Activated T-cell treated with anti-CD3 and anti-CD28 coated beads, Interleukin-2, amount 50 U/mL, for 48 hours (primary cell): Measurements from ENCODE around the gene ATP5F1E.
A peak's percentile ranks its signal among the peaks of the same experiment; 100 is the strongest.
"Not testable (repeated sequence)": the region's sequence is repeated elsewhere in the genome, so short reads cannot be mapped to it uniquely, and the experiment has no call there.

ENCODE experiments used
- DNase-seq, 2 experiments: peaks; one replicate each; pipeline ENCODE4 v3.0.0-alpha.2; 2020

ATP5F1E gene

DNA sequence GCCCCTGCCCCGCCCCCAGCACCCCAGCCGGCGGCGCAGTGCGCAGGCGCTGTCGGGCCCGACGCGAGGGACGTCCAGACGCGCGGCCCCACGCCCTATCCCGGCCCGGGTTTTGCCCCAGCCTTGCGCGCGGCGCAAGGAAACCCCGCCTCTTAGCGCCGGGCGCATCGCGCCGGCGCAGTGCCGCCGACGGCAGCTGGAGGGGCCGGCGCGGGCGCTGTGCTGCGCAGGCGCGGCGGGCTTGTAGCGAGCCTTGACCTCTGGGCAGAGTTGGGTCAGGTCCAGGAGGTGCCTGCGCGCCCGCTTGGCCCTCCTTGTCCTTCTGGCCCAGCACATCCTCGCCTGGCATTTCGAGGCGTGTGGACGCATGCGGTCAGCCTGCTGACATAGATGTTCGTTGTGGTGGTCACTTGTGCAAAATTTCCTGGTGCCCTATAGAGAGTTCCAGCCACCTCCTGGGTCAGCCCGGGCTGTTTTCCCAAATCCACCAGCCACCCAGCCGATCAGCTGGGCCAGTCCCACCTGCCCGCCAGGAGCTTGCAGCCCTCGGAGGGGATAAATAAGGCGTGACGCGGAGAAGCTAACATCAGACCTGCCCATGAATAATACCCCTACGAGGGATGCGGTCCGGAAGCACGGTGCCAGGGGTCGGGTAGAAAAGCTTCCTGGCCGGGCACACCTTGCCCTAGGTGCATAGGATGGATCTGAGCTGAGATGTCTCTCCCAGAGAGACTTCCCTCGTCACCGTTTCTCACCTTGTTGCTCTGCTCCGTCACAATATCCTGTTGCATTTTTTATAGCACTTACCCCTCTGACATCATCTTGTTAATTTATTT is 10.9 kb upstream of the ATP5F1E start:
- peak; percentile 96 to 97 for DNase-seq

DNA sequence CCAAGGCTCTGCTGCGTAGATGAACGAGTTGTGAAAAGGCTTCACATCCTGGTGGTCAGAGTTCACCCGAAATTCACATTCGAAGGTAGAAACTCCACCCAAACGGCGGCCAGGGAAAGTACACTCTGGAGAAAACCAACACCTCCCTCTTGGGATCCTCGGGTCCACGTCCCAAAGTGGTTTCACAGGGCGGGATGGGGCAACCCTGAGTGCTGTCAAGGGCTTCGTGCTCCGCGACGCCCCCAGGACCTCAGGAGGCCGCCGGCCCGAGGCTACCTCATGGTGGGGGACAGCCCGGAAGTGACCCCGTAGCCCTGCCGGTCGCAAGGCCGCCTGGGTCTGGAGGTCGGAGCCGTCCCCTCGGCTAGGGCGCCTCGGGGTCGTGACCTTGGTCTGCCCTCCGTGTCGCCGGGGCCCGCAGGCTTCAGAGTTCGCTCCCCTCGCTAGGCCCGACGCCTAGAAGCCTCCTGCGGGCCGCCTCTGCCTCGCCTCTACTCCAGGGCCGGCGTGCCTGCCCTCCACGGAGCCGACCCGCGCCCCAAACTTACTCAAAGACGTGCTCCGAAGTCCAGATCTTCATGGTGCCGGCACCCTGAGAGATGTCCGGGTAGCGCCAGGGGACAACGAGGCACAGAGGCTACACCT is 10.1 kb upstream of the ATP5F1E start, which contains the start of gene PRELID3B:
PRELID3B (minus strand) TSS at position 636 of the 645 bp plus-strand sequence; CDS start at position 580, 56 bp downstream.
- no peak for DNase-seq

DNA sequence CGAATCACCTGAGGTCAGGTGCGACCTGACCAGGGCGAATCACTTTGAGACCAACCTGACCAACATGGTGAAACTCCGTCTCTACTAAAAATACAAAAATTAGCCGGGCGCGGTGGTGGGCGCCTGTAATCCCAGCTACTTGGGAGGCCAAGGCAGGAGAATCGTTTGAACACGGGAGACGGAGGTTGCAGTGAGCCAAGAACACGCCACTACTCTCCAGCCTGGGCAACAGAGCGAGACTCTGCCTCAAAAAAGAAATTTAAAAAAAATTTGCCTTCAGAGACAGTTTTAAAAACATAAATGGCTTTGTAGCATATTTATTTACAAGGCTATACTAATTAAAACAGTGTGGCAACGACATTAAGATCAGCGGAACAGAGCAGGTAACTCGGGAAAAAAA is 9.4 kb upstream of the ATP5F1E start:
- DNase-seq = not testable (repeated sequence)

DNA sequence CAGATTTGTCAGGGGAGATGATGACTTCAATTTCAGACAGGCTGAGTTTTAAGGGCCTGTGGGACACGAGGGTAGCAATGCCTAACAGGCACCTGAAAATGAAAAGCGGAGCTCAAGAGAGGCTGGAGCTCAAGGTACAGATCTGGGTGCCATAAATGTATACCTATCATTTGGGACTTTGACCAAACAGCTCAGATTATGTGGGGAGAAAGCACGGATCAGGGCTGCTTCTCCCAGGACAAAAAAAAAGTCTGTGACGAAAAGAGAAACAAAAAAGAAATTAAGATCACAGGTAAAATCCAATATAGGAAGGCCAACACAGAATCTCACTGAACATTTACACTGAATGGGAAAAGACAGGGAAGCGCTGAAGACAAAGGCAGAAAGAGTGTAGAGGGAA is 8.5 kb upstream of the ATP5F1E start:
- no peak for DNase-seq

- DNase-seq = no peak
Observed at GRCh38 chr20:59039233-59039632, 7.1 kb upstream of the ATP5F1E start.

- no peak for DNase-seq
Observed at GRCh38 chr20:59037386-59037785, 5.3 kb upstream of the ATP5F1E start.

- no peak for DNase-seq
Observed at GRCh38 chr20:59035381-59035780, 3.2 kb upstream of the ATP5F1E start.

- no peak for DNase-seq
Observed at GRCh38 chr20:59033616-59034165, 1.6 kb upstream of the ATP5F1E start.

DNA sequence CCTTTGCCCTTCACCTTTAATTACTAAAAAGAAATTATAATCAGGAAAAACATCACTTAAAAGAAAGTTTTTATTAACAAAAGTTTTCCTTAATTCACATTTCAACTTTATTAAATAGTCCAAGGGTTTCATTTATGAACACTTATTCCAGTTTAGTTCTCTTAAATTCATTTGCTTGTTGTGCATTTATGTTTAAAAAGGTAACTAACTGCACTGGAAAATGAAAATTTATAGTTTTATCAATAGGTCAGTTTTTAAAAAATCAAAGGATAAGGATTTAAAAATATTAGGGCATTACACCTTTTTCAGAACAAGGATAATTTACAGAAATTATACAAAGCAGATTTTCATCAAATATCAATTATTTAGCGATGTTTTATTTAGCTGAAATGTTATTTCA is 958 bp upstream of the ATP5F1E start:
- DNase-seq = no peak

GRCh38 chr20:59032713-59033059 is 551 bp upstream of the ATP5F1E start:
- DNase-seq = no peak

DNA sequence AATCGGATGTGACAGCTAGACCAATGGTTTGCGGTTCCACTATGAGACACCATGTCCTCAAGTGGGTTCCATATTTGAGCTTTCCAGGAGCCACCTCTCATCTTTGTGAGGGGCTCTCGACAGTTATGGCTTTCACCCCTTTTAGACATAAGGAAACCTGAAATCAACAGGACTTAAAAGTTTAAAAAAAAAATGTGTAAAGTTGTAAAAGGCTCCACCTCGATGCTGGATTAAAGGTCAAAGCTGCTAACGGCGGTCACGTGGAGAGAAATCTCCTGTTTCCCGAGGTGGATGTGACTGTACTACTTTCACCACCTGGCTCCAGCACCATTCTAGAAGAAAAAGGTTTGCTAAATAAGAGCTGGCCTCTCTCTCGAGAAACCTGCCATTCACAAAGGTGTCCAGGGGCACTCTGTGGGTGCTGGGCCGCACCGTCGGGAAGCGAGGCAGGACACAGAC is 542 bp downstream of the ATP5F1E start:
- DNase-seq = peak in 1 of 2 experiments; percentile 40

DNA sequence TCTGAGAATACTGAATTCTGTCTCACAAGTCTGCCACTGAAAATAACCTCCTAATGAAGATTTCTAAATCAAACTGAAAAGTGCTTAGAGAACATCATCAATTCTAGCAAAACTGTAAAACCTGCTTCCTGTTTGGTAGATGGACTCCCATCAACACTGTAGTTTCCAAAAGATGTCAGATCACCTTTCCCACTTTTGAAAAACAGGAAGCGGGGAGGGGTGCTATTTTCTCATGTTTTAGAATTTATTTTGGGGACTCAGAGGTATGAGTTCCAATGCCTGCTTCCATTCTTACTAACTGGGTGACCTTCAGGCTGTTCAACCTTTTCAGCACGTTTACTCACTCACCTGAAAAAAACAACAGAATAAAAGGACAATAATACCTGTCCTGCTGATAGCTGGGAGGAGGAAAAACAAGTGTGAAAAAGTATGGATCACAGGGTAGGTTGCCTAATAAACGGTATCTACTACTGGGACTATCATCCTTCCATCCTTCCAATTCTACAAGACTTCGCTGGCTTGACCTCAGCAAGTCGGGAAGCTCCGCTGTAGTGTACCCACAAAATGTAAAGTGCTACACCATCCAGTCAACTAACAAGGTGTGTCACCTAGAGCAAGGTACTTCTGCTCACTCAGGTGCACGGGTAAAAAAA is 1.1 kb downstream of the ATP5F1E start:
- DNase-seq = no peak

- no peak for DNase-seq
Observed at GRCh38 chr20:59028812-59029211, 3.3 kb downstream of the ATP5F1E start.

DNA sequence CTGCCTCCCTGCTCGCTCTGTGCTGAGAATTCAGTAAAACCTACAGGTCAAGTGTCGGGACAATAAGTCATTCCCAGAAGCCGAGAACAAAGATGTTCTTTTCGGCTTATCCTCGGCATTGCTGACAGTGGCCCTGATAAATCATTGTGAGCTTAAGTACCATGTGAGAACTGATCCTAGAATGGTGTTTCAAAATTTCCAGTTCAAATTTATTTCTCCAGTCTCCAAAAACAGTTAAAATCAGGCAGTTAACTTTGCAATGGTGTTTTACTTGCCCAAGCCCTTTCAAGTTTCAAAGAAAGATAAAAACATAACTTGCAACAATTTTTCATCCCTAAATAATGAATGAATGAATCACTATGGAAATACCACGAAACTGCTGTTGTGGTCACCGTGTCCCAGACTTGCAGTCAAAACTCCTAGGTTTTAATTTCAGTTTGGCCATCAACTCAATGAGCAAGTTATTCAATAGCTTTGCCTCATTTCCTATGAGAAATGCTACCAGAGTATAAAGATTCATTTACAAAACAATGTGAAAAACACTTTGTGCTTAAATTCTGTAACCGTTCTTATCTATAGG is 4.3 kb downstream of the ATP5F1E start:
- DNase-seq = no peak

GRCh38 chr20:59026904-59027740 is 5.0 kb downstream of the ATP5F1E start:
- DNase-seq = no peak

DNA sequence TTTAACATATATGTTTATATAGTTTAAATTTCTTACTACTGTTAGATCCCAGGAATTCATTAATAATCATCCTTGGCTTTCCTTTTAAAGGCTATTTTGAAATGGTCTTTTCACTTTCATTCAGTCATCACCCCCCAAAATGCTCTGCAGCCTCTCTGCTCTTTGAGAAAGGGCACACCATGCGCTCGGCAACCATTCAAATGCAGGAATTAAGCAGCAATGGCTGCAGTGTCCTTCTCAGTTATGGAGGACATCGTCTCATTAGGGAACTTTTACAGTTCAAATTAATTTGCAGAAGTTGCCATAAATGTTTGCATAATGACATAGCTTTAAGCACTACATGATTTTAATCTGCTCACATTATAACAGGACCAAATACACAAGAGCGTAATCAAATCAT is 6.6 kb downstream of the ATP5F1E start:
- DNase-seq = no peak

GRCh38 chr20:59025086-59025485 is 7.0 kb downstream of the ATP5F1E start:
- DNase-seq = no peak

DNA sequence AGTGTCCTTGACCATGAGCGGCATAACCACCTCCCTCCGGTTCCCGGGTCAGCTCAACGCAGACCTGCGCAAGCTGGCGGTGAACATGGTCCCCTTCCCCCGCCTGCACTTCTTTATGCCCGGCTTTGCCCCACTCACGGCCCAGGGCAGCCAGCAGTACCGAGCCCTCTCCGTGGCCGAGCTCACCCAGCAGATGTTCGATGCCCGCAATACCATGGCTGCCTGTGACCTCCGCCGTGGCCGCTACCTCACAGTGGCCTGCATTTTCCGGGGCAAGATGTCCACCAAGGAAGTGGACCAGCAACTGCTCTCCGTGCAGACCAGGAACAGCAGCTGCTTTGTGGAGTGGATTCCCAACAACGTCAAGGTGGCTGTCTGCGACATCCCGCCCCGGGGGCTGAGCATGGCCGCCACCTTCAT is 8.0 kb downstream of the ATP5F1E start:
- peak in 1 of 2 experiments; percentile 12 for DNase-seq

GRCh38 chr20:59023616-59024015 is 8.5 kb downstream of the ATP5F1E start:
- peak; percentile 13 for DNase-seq

- DNase-seq = peak; percentile 6 to 11
Observed at GRCh38 chr20:59022754-59023153, 9.4 kb downstream of the ATP5F1E start.

DNA sequence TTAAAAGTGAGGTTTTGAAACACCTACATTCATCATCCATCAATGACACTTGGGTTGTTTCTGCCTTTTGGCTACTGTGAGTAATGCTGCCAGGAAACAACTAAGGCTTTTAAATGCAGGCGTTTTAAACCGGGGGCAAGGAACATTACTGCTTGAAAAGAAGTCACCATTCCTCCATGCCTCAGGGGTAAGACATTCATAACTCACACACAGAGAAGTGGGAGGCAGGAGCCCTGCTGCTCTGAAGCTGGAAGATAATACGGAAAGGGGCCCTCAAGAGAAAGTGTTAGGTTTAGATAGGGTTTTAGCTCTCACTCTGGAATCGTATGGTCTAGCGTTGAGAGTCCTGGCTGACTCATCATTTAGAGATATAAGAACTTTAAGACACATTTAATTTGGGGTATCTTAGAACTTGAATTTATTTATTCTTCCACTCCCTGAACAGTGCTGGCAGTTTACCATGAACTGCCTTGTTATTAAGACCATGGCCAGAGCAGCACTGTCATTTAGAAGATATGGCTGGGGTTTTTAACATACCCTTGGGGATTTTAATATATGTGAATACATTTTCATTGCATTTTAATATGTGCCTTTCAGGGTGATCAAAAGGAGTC is 11.1 kb downstream of the ATP5F1E start:
- peak; percentile 14 to 17 for DNase-seq

DNA sequence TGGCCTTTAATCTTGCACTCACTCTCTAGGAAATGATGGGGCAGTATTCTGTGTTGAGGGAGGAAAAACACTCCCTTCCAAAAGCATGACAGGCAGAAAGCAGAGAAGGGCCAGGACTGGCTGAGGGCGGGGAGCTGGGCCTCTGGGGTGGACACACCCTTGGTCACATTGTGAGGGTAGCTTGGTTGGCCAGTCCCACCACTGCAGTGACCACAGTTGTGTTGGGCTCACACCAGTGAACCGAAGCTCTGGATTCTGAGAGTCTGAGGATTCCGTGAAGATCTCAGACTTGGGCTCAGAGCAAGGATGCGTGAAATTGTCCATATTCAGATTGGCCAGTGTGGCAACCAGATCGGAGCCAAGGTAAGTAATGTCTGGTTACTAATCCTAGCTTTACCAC is 12.9 kb downstream of the ATP5F1E start, which contains the start of gene TUBB1:
TUBB1 (plus strand) TSS at position 213 of the 400 bp plus-strand sequence; CDS start at position 307, 94 bp downstream.
- peak; percentile 7 to 10 for DNase-seq
